Psoas muscle (tissue), 8 donors: ENCODE results near the gene CANX. TPM values are rescaled to one million over a fixed set of nuclear protein-coding genes. Genes with fewer than 3 reads are reported as not detected.
A peak's percentile ranks its signal among the peaks of the same experiment; 100 is the strongest.
"Not testable (repeated sequence)": the region's sequence is repeated elsewhere in the genome, so short reads cannot be mapped to it uniquely, and the experiment has no call there.

Experiments used
- ATAC-seq, 4 donors: fragments of 200-7000 bp; cut with Tn5 transposase; one replicate each; pipeline ENCODE4 v1.9.1; 2020; ENCODE audit warnings: moderate library complexity in 3 of 4, mild to moderate bottlenecking in 2 of 4
- DNase-seq, 2 donors: peaks; one replicate each; pipeline ENCODE4 v3.0.0-alpha.2; 2020
- H3K27ac ChIP-seq: fragments of 200-600 bp; one replicate; pipeline ENCODE4 v1.8.0; 2022
- H3K27me3 ChIP-seq, 3 donors: fragments of 200-600 bp in 1 of 3; one replicate each; pipeline versions ENCODE4 v1.6.1 to v1.8.0; 2013 to 2022; ENCODE audit warnings: low read length in 2 of 3, mild to moderate bottlenecking in 2 of 3, moderate library complexity in 1 of 3; ENCODE audit not compliant: insufficient read depth in 3 of 3
- H3K36me3 ChIP-seq, 2 donors: fragments of 200-600 bp in 1 of 2; one replicate each; pipeline versions ENCODE4 v1.6.1 to v1.8.0; 2013 to 2022; ENCODE audit warnings: low read depth in 1 of 2, mild to moderate bottlenecking in 1 of 2, moderate library complexity in 1 of 2; ENCODE audit not compliant: insufficient read depth in 1 of 2
- H3K4me1 ChIP-seq: fragments of 200-600 bp; one replicate; pipeline ENCODE4 v1.8.0; 2022
- H3K4me3 ChIP-seq: fragments of 200-600 bp; one replicate; pipeline ENCODE4 v1.8.0; 2022; ENCODE audit warnings: mild to moderate bottlenecking
- H3K9me3 ChIP-seq: fragments of 200-600 bp; one replicate; pipeline ENCODE4 v1.8.0; 2022
- WGBS, 3 donors: extraction: QIAGEN DNeasy Blood & Tissue Kit; methylation state at CpG; one replicate each; pipeline versions ENCODE4 v1.1.6 to v1.1.7; 2013; 5-methylcytosine and 5-hydroxymethylcytosine counted together
- intact Hi-C, 2 donors: fragments of 100-400 bp; cut with DNase I; formaldehyde crosslinking; loops; one replicate each; pipeline versions ENCODE4 v1.11.0 to v1.14.2; 2022
- polyA plus RNA-seq, 3 donors: library from polyadenylated mRNA; stranded (reverse); fragments of 200-250 nt; gene quantifications; one replicate each; pipeline ENCODE4 v1.2.3, GENCODE V29; 2013
- total RNA-seq, 4 donors: library from RNA; stranded (reverse); fragmentation: NEBNext Ultra II Directional in 2 of 4; extraction: Animal tissue kit (Norgen Biotek cat#: 25700) in 2 of 4; gene quantifications; one replicate each; pipeline versions ENCODE4 v1.2.1 to v1.2.4, GENCODE V29; 2021 to 2023
- TF ChIP-seq, protein P1 (sequence below): fragments of 200-600 bp; IDR thresholded peaks from one replicate; pipeline ENCODE4 v1.8.0; 2022; ENCODE audit warnings: antibody characterized with exemption
- donor health status: healthy with polysubstance abuse.
- donor health status: DM: no; HTN: no; CAD: no; lungs with moderate emphysema.
- donor health status: Bipolar disorder and iron deficiency.
- donor health status: healthy.
- donor health status: DM: yes; HTN: yes; CAD: no.
- donor health status: DM: no; HTN: no; CAD: no.
- donor health status: DM: no; HTN: no; CAD: no.
- donor health status: DM: yes; HTN: yes; CAD: no.

Gene CANX
- total and polyA plus RNA-seq, 7 donors, result 85.7 to 285 (median 225) TPM

DNA sequence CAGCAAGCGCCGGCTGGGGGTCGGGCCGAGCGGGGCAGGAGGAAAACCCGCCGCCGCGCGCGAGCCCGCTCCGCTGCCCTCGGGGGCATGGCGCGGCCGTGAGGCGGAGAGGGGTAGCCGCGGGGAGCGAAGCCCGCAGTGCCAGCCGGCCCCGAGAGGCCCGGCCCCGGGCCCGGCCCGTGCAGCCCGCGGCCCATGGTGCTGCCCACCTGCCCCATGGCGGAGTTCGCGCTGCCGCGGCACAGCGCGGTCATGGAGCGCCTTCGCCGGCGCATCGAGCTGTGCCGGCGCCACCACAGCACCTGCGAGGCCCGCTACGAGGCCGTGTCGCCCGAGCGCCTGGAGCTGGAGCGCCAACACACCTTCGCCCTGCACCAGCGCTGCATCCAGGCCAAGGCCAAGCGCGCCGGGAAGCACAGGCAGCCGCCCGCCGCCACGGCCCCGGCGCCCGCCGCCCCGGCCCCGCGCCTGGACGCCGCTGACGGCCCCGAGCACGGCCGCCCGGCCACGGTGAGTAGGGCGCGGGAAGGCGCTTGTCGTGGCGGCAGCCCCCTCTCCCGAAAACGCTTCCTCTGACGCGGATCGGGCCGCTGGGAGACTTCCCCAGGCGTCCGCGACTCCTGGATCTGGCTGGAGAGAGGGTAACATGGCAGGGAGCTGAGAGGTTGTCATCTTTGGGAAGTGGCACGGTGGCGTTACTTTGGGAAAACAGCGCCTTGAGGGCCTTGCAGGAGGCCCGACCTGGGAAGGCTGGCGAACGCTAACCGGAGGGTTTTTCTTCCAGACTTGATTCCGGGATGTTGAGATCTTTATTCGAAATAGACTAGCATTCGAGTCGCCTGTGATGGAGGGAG lies 34.4 kb downstream of the CANX start:
- TF ChIP-seq, protein P1, sequence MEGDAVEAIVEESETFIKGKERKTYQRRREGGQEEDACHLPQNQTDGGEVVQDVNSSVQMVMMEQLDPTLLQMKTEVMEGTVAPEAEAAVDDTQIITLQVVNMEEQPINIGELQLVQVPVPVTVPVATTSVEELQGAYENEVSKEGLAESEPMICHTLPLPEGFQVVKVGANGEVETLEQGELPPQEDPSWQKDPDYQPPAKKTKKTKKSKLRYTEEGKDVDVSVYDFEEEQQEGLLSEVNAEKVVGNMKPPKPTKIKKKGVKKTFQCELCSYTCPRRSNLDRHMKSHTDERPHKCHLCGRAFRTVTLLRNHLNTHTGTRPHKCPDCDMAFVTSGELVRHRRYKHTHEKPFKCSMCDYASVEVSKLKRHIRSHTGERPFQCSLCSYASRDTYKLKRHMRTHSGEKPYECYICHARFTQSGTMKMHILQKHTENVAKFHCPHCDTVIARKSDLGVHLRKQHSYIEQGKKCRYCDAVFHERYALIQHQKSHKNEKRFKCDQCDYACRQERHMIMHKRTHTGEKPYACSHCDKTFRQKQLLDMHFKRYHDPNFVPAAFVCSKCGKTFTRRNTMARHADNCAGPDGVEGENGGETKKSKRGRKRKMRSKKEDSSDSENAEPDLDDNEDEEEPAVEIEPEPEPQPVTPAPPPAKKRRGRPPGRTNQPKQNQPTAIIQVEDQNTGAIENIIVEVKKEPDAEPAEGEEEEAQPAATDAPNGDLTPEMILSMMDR, result no peak
- intact Hi-C loops, result loop anchor here (1.0 to 5.0 kb wide), 3 partner anchors 34 to 86 kb away; partner anchors contain the start of gene CANX (in 2 of the 2)
- WGBS, 3 donors, result 0% methylated on average over 32 to 101 of the region's 101 CpGs

DNA sequence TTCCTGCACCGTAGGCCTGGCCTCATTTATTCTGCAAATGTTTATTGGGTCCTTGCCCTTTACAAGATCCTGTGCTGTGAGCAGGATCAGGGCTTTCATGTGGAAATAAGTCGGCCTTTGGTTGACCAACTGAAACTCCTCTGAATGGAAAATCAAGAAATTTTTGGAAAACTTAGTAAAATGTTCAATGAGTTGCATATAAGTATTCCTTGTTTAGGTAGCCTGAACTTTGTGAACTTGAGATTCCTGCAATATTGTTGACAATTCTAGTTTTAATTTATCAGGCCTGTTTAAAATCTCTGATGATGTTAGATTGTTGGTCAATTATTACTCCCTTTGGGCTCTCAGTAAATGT lies 35.0 kb downstream of the CANX start:
- TF ChIP-seq, protein P1, result no peak
- Histone ChIP-seq H3K36me3 (peaks cover 8 to 35% of the 10 kb centered on the region in 2 donors), H3K27me3 (no peaks in the 10 kb centered on the region), H3K9me3 (no peaks in the 10 kb centered on the region), H3K4me1 (peaks cover 49% of the 10 kb centered on the region), H3K4me3 (peak overlapping the region; percentile 73), H3K27ac (peak overlapping the region; percentile 94)
- intact Hi-C loops, result loop anchor here (2.0 to 5.0 kb wide), 2 partner anchors 35 to 36 kb away; partner anchors contain the start of gene CANX (in 2 of the 2)
- DNase-seq (no peak), ATAC-seq (no peak)
- 0 to 3% (median 0%) methylated on average over 2 of the region's 2 CpGs for WGBS, 3 donors

More for the DNA sequence above, 34.4 kb downstream of the CANX start:
- ATAC-seq (peak; percentile 48 to 60 (median 56)), DNase-seq (peak; percentile 52 to 72)
- Histone ChIP-seq H3K36me3 (peaks cover 6 to 35% of the 10 kb centered on the region in 2 donors), H3K9me3 (no peaks in the 10 kb centered on the region), H3K27me3 (no peaks in the 10 kb centered on the region), H3K4me1 (peaks cover 44% of the 10 kb centered on the region), H3K4me3 (peak overlapping the region; percentile 73), H3K27ac (peak overlapping the region; percentile 94)

GRCh38 chr5:179734536-179735164 lies 35.9 kb downstream of the CANX start:
- peak overlapping the region; percentile 94 for H3K27ac ChIP-seq
- intact Hi-C loops, result loop anchor here in 1 of 2 donors (5.0 kb wide), 1 partner anchor 37 kb away; the partner anchor contains the start of gene CANX
- no peaks in the 10 kb centered on the region for H3K27me3 ChIP-seq
- H3K9me3 ChIP-seq, result no peaks in the 10 kb centered on the region
- peaks cover 4 to 27% of the 10 kb centered on the region in 2 donors for H3K36me3 ChIP-seq
- H3K4me3 ChIP-seq, result peak overlapping the region; percentile 73
- TF ChIP-seq, protein P1, result no peak
- H3K4me1 ChIP-seq, result peaks cover 52% of the 10 kb centered on the region
- ATAC-seq, result no peak
- no peak for DNase-seq
- 79 to 81% (median 80%) methylated on average over 12 of the region's 12 CpGs for WGBS, 3 donors

- Histone ChIP-seq H3K4me3 (no peak overlapping the region), H3K27ac (no peak overlapping the region), H3K4me1 (peaks cover 46% of the 10 kb centered on the region), H3K36me3 (peaks cover 2 to 11% of the 10 kb centered on the region in 2 donors), H3K27me3 (no peaks in the 10 kb centered on the region), H3K9me3 (no peaks in the 10 kb centered on the region)
- TF ChIP-seq, protein P1, result no peak
- 87 to 94% (median 89%) methylated on average over 4 of the region's 4 CpGs for WGBS, 3 donors
- ATAC-seq (no peak), DNase-seq (no peak)
- intact Hi-C loops, result loop anchor here in 1 of 2 donors (1.0 kb wide), 1 partner anchor 40 kb away; no protein-coding TSS in a partner anchor
These were observed 40.0 kb downstream of the CANX start for GRCh38 chr5:179738742-179739141.

- H3K4me3 ChIP-seq, ATAC-seq, H3K36me3 ChIP-seq, H3K27ac ChIP-seq, DNase-seq, H3K4me1 ChIP-seq, intact Hi-C loops, H3K9me3 ChIP-seq, H3K27me3 ChIP-seq: not testable (repeated sequence)
- 62 to 74% (median 65%) methylated on average over 7 of the region's 7 CpGs for WGBS, 3 donors
These were observed 45.3 kb downstream of the CANX start for GRCh38 chr5:179744106-179744505.
